NCI-H2029 (cell line): ENCODE results near the gene ZNHIT1.
A peak's percentile ranks its signal among the peaks of the same experiment; 100 is the strongest.
"Not testable (repeated sequence)": the region's sequence is repeated elsewhere in the genome, so short reads cannot be mapped to it uniquely, and the experiment has no call there.

ENCODE experiments used
- DNase-seq: peaks from one replicate; lab custom pipeline; 2025; lab: John Stamatoyannopoulos, UW

The ZNHIT1 gene

DNA sequence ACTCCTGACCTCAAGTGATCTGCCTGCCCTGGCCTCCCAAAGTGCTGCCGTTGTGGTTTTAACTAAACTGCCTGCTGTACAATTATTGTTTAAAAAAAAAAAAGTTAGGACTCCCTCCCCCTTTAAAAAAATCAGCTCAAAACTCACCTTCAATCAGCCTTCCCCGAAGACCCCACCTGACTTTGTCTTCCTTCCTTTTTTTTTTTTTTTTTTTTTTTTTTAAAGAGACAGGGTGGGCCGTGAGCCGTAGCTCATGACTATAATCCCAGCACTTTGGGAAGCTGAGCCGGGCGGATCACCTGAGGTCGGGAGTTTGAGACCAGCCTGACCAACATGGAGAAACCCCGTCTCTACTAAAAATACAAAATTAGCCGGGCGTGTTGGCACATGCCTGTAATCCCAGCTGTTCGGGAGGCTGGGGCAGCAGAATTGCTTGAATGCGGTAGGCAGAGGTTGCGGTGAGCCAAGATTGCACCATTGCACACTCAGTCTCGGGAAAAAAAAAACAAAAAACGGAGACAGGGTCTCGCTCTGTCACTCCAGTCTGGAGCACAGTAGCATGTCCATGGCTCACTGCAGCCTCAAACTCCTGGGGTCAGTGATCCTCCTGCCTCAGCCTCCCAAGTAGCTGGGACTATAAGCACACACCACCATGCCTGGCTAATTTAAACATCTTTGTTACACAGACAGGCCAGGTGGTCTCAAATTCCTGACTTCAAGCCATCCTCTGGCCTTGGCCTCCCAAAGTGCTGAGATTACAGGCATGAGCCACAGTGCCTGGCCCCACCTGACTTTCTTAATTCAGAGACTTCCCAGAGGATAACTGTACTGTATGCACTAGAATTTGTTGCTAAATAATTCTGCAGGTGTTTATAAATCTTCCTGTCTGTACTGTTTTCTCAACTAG lies 23.7 kb downstream of the ZNHIT1 start:
- no peak for DNase-seq

DNA sequence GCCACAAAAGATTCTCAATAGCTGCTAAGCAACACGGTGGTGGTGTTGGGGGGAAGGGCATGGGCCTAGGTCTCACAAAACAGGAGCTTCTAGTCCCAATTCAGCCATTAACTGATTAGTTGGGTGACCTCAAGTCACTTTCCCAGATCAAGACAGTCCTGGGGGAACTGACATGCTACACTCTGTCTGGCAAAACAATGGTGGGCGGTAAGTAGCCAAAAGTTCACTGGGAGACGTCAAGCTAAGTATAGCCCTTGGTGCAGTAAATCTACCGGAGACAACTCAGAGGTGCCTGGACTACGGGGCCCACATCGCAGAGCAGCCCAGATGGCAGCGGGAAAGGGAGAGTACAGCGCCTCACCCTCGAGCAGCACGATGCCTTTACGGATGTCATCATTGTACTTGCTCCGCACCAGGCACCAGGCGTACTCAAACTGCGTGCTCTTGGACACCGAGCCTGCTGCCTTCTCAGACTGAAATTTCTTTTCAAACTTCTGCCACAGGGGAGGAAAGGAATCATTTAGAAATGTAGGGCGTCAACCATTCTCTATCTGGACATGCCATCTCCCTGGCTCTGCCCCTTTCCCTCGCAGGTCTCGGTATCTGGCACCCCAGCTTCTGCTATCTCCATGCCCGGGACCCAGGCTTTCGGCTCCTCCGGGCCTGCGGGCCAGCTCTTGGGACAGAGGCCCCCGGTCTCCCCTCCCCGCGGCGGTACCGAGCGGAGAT lies 25.8 kb downstream of the ZNHIT1 start:
- no peak for DNase-seq

GRCh38 chr7:101244375-101245146 lies 26.6 kb downstream of the ZNHIT1 start, which contains the start of gene FIS1:
TSS of gene FIS1 (minus strand) at chr7:101245081. CDS start at chr7:101245004, 77 bp downstream.
- DNase-seq, result peak; percentile 90

GRCh38 chr7:101245147-101245668 lies 27.2 kb downstream of the ZNHIT1 start:
- no peak for DNase-seq

DNA sequence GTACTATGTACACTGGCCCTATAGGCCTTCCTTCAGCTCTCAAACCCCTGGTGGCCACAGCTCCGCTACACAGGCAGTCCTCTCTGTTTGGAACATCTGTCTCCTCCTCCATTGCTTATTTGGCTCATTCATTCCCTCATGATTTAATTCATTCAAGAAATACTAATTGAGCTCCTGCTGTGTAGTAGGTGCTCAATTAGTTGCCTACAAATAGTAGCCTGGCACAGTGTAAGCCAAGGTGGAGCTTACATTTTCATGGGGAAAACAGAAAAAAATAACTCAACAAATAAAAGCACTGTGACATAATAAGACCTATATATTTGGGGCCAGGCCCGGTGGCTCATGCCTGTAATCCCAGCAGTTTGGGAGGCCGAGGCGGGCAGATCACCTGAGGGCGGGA lies 30.3 kb downstream of the ZNHIT1 start:
- DNase-seq, result no peak

GRCh38 chr7:101250324-101250723 lies 32.4 kb downstream of the ZNHIT1 start:
- no peak for DNase-seq

DNA sequence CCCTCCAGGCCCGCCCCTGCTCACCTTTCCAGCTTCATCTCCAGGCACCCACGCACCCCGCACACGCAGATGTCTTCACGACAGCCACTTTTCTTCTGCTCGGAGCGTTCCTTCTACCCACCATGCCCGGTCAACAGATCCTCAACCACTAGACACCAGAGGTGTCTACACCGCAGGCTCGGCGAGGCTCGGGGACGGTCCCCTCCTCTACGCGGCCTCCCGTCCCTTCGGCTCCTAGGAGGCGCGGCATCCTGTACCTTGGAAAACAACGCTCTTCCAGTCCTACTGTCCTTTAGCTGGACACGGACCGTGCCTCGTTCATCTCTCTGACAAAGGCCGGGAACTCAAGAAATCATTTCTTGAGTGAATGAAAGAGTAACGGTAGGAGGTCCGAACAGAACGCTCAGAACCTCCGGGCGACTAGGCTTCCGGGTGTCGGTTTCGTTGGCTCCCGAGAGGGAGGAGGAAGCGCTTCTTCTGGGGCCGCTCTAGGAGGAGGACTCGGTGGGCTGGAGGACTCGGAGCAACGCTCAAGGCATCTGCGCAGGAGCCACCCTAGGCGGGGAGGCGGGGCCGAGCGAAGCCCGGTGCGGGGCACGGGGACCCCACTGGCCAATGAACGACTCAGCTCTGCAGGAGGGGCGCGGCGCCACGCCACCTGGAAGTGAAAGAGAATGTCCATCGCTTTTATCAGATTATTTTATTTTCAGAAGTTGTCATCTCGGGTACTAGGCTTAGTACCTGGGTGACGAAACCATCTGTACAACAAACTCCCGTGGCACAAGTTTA lies 34.1 kb downstream of the ZNHIT1 start:
- peak; percentile 98 for DNase-seq

DNA sequence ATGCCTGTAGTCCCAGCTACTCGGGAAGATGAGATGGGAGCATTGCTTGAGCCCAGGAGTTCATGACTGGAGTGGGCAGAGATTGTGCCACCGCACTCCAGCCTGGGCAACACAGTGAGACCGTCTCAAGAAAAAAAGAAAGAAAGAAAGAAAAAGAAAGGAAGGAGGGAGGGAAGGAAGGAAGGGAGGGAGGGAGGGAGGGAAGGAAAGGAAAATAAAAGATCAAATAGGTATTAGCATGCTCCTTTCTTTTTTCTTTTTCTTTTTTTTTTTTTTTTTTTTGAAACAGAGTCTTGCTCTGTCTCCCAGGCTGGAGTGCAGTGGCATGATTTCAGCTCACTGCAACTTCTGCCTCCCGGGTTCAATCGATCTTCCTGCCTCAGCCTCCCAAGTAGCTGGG lies 35.2 kb downstream of the ZNHIT1 start:
- DNase-seq, result not testable (repeated sequence)

GRCh38 chr7:101255796-101256195 lies 37.8 kb downstream of the ZNHIT1 start:
- no peak for DNase-seq

DNA sequence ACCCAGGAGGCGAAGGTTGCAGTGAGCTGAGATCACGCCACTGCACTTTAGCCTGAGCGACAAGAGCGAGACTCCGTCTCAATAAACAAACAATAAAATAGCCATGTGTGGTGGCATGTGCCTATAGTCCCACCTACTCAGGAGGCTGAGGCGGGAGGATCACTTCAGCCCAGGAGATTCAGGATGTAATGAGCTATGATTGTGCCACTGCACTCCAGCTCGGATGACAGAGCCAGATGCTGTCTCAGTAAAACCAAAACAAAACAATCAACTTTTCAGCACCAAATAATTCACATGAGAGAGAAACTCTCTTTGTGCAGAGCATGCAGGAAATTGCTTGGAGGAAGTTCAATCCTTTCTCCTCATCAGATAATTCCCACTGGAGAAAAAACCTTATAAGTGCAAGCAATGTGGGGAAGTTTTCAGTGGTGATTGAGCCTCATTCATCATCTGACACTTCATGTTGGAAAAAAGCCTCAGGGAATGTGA lies 40.3 kb downstream of the ZNHIT1 start:
- no peak for DNase-seq

DNA sequence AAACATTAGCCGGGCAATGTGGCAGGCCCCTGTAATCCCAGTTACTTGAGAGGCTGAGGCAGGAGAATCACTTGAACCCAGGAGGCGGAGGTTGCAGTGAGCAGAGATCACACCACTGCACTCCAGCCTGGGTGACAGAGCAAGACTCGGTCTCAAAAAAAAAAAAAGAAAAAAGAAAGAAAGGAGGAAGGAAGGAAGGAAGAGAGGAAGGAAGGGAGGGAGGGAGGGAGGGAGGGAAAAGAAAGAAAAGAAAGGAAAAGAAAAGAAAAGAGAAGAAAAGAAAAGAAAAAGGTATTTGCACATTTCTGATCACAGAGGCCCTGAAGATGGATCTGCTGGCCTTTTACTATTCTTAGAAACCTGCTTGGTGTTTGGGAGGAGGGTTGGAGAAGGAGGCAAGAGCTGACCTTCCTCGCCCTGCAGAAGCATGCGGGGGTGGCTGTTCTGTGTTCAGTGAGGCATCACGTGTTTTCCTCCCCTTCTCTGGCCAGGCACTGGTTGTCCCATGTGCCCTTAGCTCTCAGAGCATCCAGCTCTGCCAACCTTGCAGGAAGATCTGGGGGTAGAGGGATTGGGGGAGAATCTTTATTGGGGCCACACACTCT lies 46.2 kb downstream of the ZNHIT1 start:
- DNase-seq, result not testable (repeated sequence)

DNA sequence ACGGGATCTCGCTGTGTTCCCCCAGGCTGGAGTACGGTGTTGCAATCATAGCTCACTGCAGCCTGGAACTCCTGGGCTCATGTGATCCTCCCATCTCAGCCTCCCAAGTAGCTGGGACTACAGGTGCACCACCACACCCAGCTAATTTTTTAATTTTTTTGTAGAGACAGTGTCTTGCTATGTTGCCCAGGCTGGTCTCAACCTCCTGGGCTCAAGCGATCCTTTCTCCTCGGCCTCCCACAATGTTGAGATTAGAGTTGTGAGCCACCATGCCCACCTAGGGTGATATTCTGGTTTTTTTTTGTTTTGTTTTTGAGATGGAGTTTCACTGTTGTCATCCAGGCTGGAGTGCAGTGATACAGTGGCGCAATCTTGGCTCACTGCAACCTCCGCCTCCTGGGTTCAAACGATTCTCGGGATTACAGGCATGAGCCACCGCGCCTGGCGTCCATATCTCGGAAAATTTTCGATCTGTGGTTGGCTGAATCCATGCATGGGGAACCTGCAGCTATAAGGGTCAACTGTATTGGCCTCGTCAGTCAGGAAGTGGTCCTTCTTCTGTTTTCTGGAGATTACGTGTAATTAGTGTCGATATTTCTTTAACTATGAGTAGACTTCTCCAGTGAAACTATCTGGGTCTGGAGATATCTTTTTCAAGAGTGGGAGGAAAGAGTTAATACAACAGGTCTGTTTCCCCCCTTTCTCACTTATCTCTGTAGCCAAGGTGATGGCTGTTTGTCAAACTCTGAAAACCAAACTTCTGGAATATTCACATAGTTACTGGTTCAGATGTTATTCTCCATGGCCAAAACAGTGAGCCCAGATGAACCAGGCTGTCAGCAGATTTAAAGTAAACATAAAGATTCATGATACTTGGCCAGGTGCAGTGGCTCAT lies 47.9 kb downstream of the ZNHIT1 start:
- no peak for DNase-seq

DNA sequence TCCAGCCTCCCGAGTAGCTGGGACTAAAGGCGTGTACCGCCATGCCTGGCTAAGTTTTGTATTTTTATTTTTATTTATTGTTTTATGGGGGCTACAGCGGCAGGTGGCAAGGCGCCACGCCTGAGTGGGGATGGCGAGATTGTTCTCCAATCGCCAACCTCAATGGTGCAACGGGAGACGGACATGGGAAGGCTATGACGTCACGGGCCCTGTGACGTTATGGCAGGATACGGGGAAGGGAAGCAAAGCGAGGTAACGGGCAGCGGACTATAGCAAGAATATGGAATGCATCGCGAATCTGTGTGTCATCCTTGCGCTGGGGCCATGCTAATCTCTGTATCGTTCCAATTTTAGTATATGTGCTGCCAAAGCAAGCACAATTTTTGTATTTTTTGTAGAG lies 51.7 kb downstream of the ZNHIT1 start:
- no peak for DNase-seq

DNA sequence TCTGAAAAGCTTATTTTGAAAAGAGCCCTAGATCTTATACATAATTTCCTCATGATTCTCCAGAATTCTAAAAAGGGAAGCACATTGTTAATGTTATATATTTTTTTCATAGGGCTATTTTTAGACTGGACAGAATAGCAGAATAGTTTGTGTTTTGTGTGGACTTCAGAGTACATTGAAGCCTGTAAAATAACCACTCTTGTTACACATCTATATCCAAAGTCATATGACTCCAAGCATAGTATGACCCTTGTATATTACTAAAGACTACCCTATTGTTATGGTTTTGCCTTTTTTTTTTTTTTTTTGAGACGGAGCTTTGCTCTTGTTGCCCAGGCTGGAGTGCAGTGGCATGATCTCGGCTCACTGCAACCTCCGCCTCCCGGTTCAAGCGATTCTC lies 53.1 kb downstream of the ZNHIT1 start:
- DNase-seq, result no peak

DNA sequence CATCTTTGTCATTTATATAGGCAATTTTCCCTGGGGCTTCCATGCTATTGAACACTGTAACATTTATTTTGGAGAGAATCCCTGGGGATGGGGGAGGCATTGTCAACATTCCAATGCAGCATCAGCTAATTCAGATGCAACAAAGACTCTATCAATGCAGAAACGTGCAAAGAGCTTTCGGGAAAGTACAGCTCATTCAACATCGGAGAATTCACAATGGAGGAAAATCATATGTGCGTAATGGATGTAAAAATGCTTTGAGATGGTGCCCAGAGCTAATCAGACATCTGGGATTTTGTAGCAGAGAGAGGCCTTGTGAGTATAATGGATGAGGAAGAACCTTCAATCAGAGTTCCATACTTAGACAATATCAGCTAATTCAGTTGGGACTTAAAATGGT lies 55.2 kb downstream of the ZNHIT1 start:
- DNase-seq, result no peak
